Neuron (in vitro differentiated cells): ENCODE results near the gene COBLL1.

ENCODE experiments used
- H2AFZ ChIP-seq: one replicate; pipeline ENCODE4 v1.6.1; 2013; ENCODE audit warnings: low read depth, mild to moderate bottlenecking, inconsistent platforms, low read length, moderate library complexity
- H3K27me3 ChIP-seq: one replicate; pipeline ENCODE4 v1.6.1; 2013; ENCODE audit warnings: low read length; ENCODE audit not compliant: insufficient read depth
- H3K36me3 ChIP-seq: one replicate; pipeline ENCODE4 v1.6.1; 2013; ENCODE audit warnings: low read length; ENCODE audit not compliant: insufficient read depth
- H3K4me1 ChIP-seq: one replicate; pipeline ENCODE4 v1.6.1; 2013; ENCODE audit warnings: low read length; ENCODE audit not compliant: insufficient read depth
- H3K4me3 ChIP-seq: 2 replicates; pipeline ENCODE4 v1.5.1; 2013; ENCODE audit warnings: mild to moderate bottlenecking, low read length, moderate library complexity
- H3K9me3 ChIP-seq: one replicate; pipeline ENCODE4 v1.6.1; 2013; ENCODE audit warnings: low read length

COBLL1 gene

GRCh38 chr2:164800572-164800971 is 41.1 kb downstream of the COBLL1 start:
- no peak overlapping the region for H3K4me3 ChIP-seq
- no peak overlapping the region for H2AFZ ChIP-seq
- H3K27me3 ChIP-seq: no peaks in the 10 kb centered on the region
- no peaks in the 10 kb centered on the region for H3K36me3 ChIP-seq
- no peaks in the 10 kb centered on the region for H3K4me1 ChIP-seq
- H3K9me3 ChIP-seq: no peaks in the 10 kb centered on the region

- H3K36me3 ChIP-seq: no peaks in the 10 kb centered on the region
- H2AFZ ChIP-seq: no peak overlapping the region
- no peaks in the 10 kb centered on the region for H3K9me3 ChIP-seq
- H3K4me1 ChIP-seq: peaks cover 11% of the 10 kb centered on the region
- H3K27me3 ChIP-seq: no peaks in the 10 kb centered on the region
- no peak overlapping the region for H3K4me3 ChIP-seq
These were observed 44.0 kb downstream of the COBLL1 start for GRCh38 chr2:164797627-164798026.

- H3K4me1 ChIP-seq: peaks cover 11% of the 10 kb centered on the region
- H3K9me3 ChIP-seq: no peaks in the 10 kb centered on the region
- no peaks in the 10 kb centered on the region for H3K36me3 ChIP-seq
- no peak overlapping the region for H3K4me3 ChIP-seq
- H2AFZ ChIP-seq: no peak overlapping the region
- H3K27me3 ChIP-seq: no peaks in the 10 kb centered on the region
These were observed 44.6 kb downstream of the COBLL1 start for GRCh38 chr2:164796999-164797398.

- Histone ChIP-seq H3K27me3 (no peaks in the 10 kb centered on the region), H3K9me3 (no peaks in the 10 kb centered on the region), H3K4me3 (no peak overlapping the region), H3K4me1 (peaks cover 11% of the 10 kb centered on the region), H2AFZ (no peak overlapping the region), H3K36me3 (no peaks in the 10 kb centered on the region)
These were observed 47.0 kb downstream of the COBLL1 start for GRCh38 chr2:164794432-164795231.

- Histone ChIP-seq H3K9me3 (no peaks in the 10 kb centered on the region), H3K27me3 (no peaks in the 10 kb centered on the region), H2AFZ (no peak overlapping the region), H3K4me3 (no peak overlapping the region), H3K36me3 (no peaks in the 10 kb centered on the region), H3K4me1 (peaks cover 11% of the 10 kb centered on the region)
These were observed 47.6 kb downstream of the COBLL1 start for GRCh38 chr2:164794016-164794415.

- Histone ChIP-seq H3K27me3 (no peaks in the 10 kb centered on the region), H3K36me3 (no peaks in the 10 kb centered on the region), H3K4me1 (peaks cover 11% of the 10 kb centered on the region), H3K9me3 (no peaks in the 10 kb centered on the region), H3K4me3 (no peak overlapping the region), H2AFZ (no peak overlapping the region)
These were observed 48.1 kb downstream of the COBLL1 start for GRCh38 chr2:164793529-164793928.

- Histone ChIP-seq H3K4me3 (no peak overlapping the region), H2AFZ (no peak overlapping the region), H3K27me3 (no peaks in the 10 kb centered on the region), H3K36me3 (no peaks in the 10 kb centered on the region), H3K9me3 (no peaks in the 10 kb centered on the region), H3K4me1 (peaks cover 11% of the 10 kb centered on the region)
These were observed 49.1 kb downstream of the COBLL1 start for GRCh38 chr2:164792316-164793170.

- Histone ChIP-seq H3K27me3 (no peaks in the 10 kb centered on the region), H3K4me1 (peaks cover 14% of the 10 kb centered on the region), H3K36me3 (no peaks in the 10 kb centered on the region), H2AFZ (no peak overlapping the region), H3K9me3 (no peaks in the 10 kb centered on the region), H3K4me3 (no peak overlapping the region)
These were observed 51.7 kb downstream of the COBLL1 start for GRCh38 chr2:164789968-164790367.

GRCh38 chr2:164786787-164787186 is 54.8 kb downstream of the COBLL1 start:
- peaks cover 3% of the 10 kb centered on the region for H3K4me1 ChIP-seq
- no peak overlapping the region for H2AFZ ChIP-seq
- H3K27me3 ChIP-seq: no peaks in the 10 kb centered on the region
- H3K9me3 ChIP-seq: no peaks in the 10 kb centered on the region
- H3K36me3 ChIP-seq: no peaks in the 10 kb centered on the region
- no peak overlapping the region for H3K4me3 ChIP-seq

GRCh38 chr2:164785457-164785856 is 56.2 kb downstream of the COBLL1 start:
- Histone ChIP-seq H3K4me3 (no peak overlapping the region), H2AFZ (no peak overlapping the region), H3K36me3 (no peaks in the 10 kb centered on the region), H3K4me1 (peaks cover 3% of the 10 kb centered on the region), H3K9me3 (no peaks in the 10 kb centered on the region), H3K27me3 (no peaks in the 10 kb centered on the region)

- Histone ChIP-seq H3K4me1 (peaks cover 3% of the 10 kb centered on the region), H3K27me3 (no peaks in the 10 kb centered on the region), H3K36me3 (no peaks in the 10 kb centered on the region), H3K9me3 (no peaks in the 10 kb centered on the region), H3K4me3 (no peak overlapping the region), H2AFZ (no peak overlapping the region)
These were observed 57.2 kb downstream of the COBLL1 start for GRCh38 chr2:164784376-164784775.

GRCh38 chr2:164782323-164782722 is 59.3 kb downstream of the COBLL1 start:
- Histone ChIP-seq H3K4me1 (peaks cover 3% of the 10 kb centered on the region), H3K4me3 (no peak overlapping the region), H2AFZ (no peak overlapping the region), H3K9me3 (no peaks in the 10 kb centered on the region), H3K36me3 (no peaks in the 10 kb centered on the region), H3K27me3 (no peaks in the 10 kb centered on the region)

GRCh38 chr2:164781394-164781793 is 60.2 kb downstream of the COBLL1 start:
- no peak overlapping the region for H2AFZ ChIP-seq
- no peaks in the 10 kb centered on the region for H3K9me3 ChIP-seq
- H3K36me3 ChIP-seq: no peaks in the 10 kb centered on the region
- H3K4me1 ChIP-seq: peaks cover 3% of the 10 kb centered on the region
- no peak overlapping the region for H3K4me3 ChIP-seq
- H3K27me3 ChIP-seq: no peaks in the 10 kb centered on the region
